ENCODE data around the gene SAMD14. TPM values are rescaled to one million over a fixed set of nuclear protein-coding genes. Genes with fewer than 3 reads are reported as not detected.

Gene SAMD14
- total and polyA plus RNA-seq, 5 donors = 2.4 to 4.0 (median 3.3) TPM

- H3K27ac ChIP-seq (ENCODE audit: low read length) = peak overlapping the region; percentile 45
- 32% methylated on average over 19 of the region's 19 CpGs for WGBS
- ATAC-seq (peak; percentile 59 to 73), DNase-seq (peak; percentile 77 to 92 (median 89))
- intact Hi-C loops (cut with DNase I) = loop anchor here in 1 of 4 donors (10.0 kb wide), 1 partner anchor 55 kb away; no protein-coding TSS in a partner anchor
- no peaks in the 10 kb centered on the region for H3K27me3 ChIP-seq (ENCODE audit: control insufficient read depth, insufficient read depth)
- H3K4me1 ChIP-seq (ENCODE audit: control insufficient read depth, insufficient read depth, low read length) = peaks cover 4% of the 10 kb centered on the region
- H3K9me3 ChIP-seq (ENCODE audit: control insufficient read depth, low read length) = no peaks in the 10 kb centered on the region
- no peak overlapping the region for H3K4me3 ChIP-seq (ENCODE audit: low read length)
Measured at GRCh38 chr17:50139950-50140885, 10.3 kb upstream of the SAMD14 start.

- ATAC-seq (no peak), DNase-seq (peak in 1 of 3 donors; percentile 46)
- H3K27ac ChIP-seq (ENCODE audit: low read length) = no peak overlapping the region
- WGBS = 86% methylated on average over 15 of the region's 15 CpGs
- H3K27me3 ChIP-seq (ENCODE audit: control insufficient read depth, insufficient read depth) = no peaks in the 10 kb centered on the region
- H3K9me3 ChIP-seq (ENCODE audit: control insufficient read depth, low read length) = no peaks in the 10 kb centered on the region
- H3K4me3 ChIP-seq (ENCODE audit: low read length) = no peak overlapping the region
- intact Hi-C loops (cut with DNase I) = loop anchor here in 1 of 4 donors (10.0 kb wide), 1 partner anchor 56 kb away; no protein-coding TSS in a partner anchor
- peaks cover 1% of the 10 kb centered on the region for H3K4me1 ChIP-seq (ENCODE audit: control insufficient read depth, insufficient read depth, low read length)
Measured at GRCh38 chr17:50139185-50139783, 9.3 kb upstream of the SAMD14 start.

GRCh38 chr17:50137042-50137441 lies 7.1 kb upstream of the SAMD14 start:
- H3K27me3 ChIP-seq (ENCODE audit: control insufficient read depth, insufficient read depth) = no peaks in the 10 kb centered on the region
- DNase-seq (no peak), ATAC-seq (no peak)
- H3K9me3 ChIP-seq (ENCODE audit: control insufficient read depth, low read length) = no peaks in the 10 kb centered on the region
- intact Hi-C loops (cut with DNase I) = loop anchor here in 1 of 4 donors (10.0 kb wide), 1 partner anchor 58 kb away; no protein-coding TSS in a partner anchor
- 87% methylated on average over 4 of the region's 4 CpGs for WGBS
- peaks cover 4% of the 10 kb centered on the region for H3K4me1 ChIP-seq (ENCODE audit: control insufficient read depth, insufficient read depth, low read length)
- no peak overlapping the region for H3K27ac ChIP-seq (ENCODE audit: low read length)
- no peak overlapping the region for H3K4me3 ChIP-seq (ENCODE audit: low read length)

DNA sequence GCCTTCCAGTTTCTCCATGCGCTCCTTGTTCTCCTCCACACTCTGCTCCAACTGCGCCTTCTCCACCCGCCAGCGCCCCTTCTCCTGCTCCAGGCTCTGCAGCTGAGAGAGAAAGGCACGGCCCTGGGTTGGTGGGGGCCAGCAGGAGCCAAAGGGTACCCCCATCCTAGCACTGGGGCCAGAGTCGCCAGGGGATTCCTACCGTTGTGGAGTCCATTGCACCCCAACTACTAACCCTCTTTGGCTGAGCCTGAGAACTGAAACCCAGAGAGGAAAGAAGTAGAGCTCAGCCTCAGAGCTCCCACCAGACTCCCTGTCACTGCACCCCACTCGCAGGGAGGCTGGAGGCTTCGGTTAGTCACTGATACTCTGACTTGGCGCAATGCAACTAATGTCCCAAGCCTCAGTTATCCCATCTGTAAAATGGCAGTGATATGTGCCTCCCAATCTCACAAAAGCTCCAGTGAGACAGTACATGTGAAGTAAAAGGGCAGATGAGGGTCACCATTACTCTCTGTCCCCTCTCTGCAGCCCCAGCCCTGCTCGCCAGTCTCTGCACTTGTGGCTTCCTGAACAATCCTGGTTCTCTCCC lies 6.2 kb upstream of the SAMD14 start:
- intact Hi-C loops (cut with DNase I) = loop anchor here in 1 of 4 donors (10.0 kb wide), 1 partner anchor 59 kb away; no protein-coding TSS in a partner anchor
- no peak for ATAC-seq
- 93% methylated on average over 11 of the region's 11 CpGs for WGBS

GRCh38 chr17:50135316-50136095 lies 5.5 kb upstream of the SAMD14 start:
- 88% methylated on average over 16 of the region's 16 CpGs for WGBS
- intact Hi-C loops (cut with DNase I) = loop anchor here in 1 of 4 donors (10.0 kb wide), 1 partner anchor 59 kb away; no protein-coding TSS in a partner anchor
- ATAC-seq (no peak), DNase-seq (peak in 1 of 3 donors; percentile 60)
- Histone ChIP-seq H3K27ac (ENCODE audit: low read length) (no peak overlapping the region), H3K4me1 (ENCODE audit: control insufficient read depth, insufficient read depth, low read length) (peaks cover 3% of the 10 kb centered on the region), H3K9me3 (ENCODE audit: control insufficient read depth, low read length) (no peaks in the 10 kb centered on the region), H3K4me3 (ENCODE audit: low read length) (no peak overlapping the region), H3K27me3 (ENCODE audit: control insufficient read depth, insufficient read depth) (no peaks in the 10 kb centered on the region)

More for the DNA sequence above, 6.2 kb upstream of the SAMD14 start:
- H3K27ac ChIP-seq (ENCODE audit: low read length) = no peak overlapping the region
- no peak overlapping the region for H3K4me3 ChIP-seq (ENCODE audit: low read length)
- no peaks in the 10 kb centered on the region for H3K27me3 ChIP-seq (ENCODE audit: control insufficient read depth, insufficient read depth)
- peak in 1 of 3 donors; percentile 48 for DNase-seq
- H3K9me3 ChIP-seq (ENCODE audit: control insufficient read depth, low read length) = no peaks in the 10 kb centered on the region
- H3K4me1 ChIP-seq (ENCODE audit: control insufficient read depth, insufficient read depth, low read length) = peaks cover 4% of the 10 kb centered on the region

DNA sequence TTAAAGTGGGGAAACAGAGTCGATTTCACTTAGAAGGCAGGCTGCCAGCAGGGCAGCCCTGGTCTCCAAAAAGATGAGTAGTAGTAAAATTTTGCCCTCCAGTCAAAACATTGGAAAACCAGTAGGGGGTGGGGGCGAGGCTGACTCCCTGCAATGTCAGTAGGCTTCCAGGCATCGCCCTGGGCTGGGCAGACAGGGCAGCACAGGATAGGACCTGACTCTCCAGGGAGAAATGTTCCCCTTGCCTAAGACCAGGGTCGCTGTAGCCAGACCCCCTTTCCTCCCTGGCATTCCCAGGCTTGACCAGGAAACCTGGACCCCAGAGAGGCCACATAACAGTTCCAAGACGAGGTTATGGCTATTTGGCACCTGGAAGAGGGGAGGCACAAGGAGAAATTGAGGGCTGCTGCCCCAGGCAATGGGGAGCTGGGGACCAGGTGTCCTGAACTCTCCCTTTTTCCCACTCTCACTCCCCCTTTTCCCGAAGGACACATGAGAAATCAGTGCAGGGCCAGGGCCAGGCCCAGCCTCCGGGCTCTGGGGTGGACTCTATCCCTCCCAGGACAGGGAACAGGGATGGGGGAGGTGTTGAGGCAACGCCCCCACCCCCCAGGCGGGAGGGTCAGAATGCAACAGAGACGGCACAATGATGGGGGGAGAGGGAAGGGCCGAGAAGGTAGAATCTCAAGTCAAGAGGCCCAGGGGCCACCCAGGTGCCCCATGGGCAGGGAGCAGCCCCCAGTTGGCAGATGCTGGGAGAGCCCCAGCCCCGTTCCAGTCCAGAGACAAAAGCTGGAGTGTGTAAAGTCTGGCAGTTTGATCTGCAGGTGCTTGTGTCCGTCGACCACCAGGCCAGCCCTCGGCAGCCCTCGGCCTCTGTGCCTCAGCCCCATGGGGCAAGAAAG lies 4.5 kb upstream of the SAMD14 start:
- intact Hi-C loops (cut with DNase I) = loop anchor here in 1 of 4 donors (10.0 kb wide), 1 partner anchor 60 kb away; no protein-coding TSS in a partner anchor
- Histone ChIP-seq H3K27me3 (ENCODE audit: control insufficient read depth, insufficient read depth) (no peaks in the 10 kb centered on the region), H3K4me1 (ENCODE audit: control insufficient read depth, insufficient read depth, low read length) (peaks cover 3% of the 10 kb centered on the region), H3K9me3 (ENCODE audit: control insufficient read depth, low read length) (no peaks in the 10 kb centered on the region), H3K27ac (ENCODE audit: low read length) (no peak overlapping the region), H3K4me3 (ENCODE audit: low read length) (no peak overlapping the region)
- ATAC-seq = no peak
- 74% methylated on average over 16 of the region's 16 CpGs for WGBS
- DNase-seq = peak in 2 of 3 donors; percentile 38 to 52

- H3K27ac ChIP-seq (ENCODE audit: low read length) = peak overlapping the region; percentile 90
- no peak overlapping the region for H3K4me3 ChIP-seq (ENCODE audit: low read length)
- no peaks in the 10 kb centered on the region for H3K27me3 ChIP-seq (ENCODE audit: control insufficient read depth, insufficient read depth)
- peaks cover 6% of the 10 kb centered on the region for H3K4me1 ChIP-seq (ENCODE audit: control insufficient read depth, insufficient read depth, low read length)
- H3K9me3 ChIP-seq (ENCODE audit: control insufficient read depth, low read length) = no peaks in the 10 kb centered on the region
- WGBS = 26% methylated on average over 16 of the region's 16 CpGs
- intact Hi-C loops (cut with DNase I) = loop anchor here in 1 of 4 donors (10.0 kb wide), 1 partner anchor 61 kb away; no protein-coding TSS in a partner anchor
- DNase-seq (peak in 2 of 3 donors; percentile 75), ATAC-seq (peak in 1 of 2 donors; percentile 17)
Measured at GRCh38 chr17:50133769-50134099, 3.8 kb upstream of the SAMD14 start.

GRCh38 chr17:50133028-50133768 lies 3.2 kb upstream of the SAMD14 start:
- DNase-seq = peak; percentile 61 to 78 (median 67)
- Histone ChIP-seq H3K4me1 (ENCODE audit: control insufficient read depth, insufficient read depth, low read length) (peaks cover 10% of the 10 kb centered on the region), H3K4me3 (ENCODE audit: low read length) (no peak overlapping the region), H3K27me3 (ENCODE audit: control insufficient read depth, insufficient read depth) (no peaks in the 10 kb centered on the region), H3K9me3 (ENCODE audit: control insufficient read depth, low read length) (no peaks in the 10 kb centered on the region), H3K27ac (ENCODE audit: low read length) (peak overlapping the region; percentile 90)
- ATAC-seq = peak; percentile 44 to 71
- intact Hi-C loops (cut with DNase I) = loop anchor here in 1 of 4 donors (10.0 kb wide), 1 partner anchor 62 kb away; no protein-coding TSS in a partner anchor
- 47% methylated on average over 7 of the region's 7 CpGs for WGBS
